Type B pancreatic cell (in vitro differentiated cells): Measurements from ENCODE around the gene TTLL10. TPM values are rescaled to one million over a fixed set of nuclear protein-coding genes. Genes with fewer than 3 reads are reported as not detected.

Experiments
- DNase-seq: peaks from one replicate; pipeline ENCODE4 v3.0.0; 2021; ENCODE audit warnings: mixed read lengths; ENCODE audit not compliant: unreplicated experiment; ENCODE audit errors: extremely low spot score
- H3K27ac Mint-ChIP-seq: 2 replicates; pipeline ENCODE4 v1.8.0; 2021; ENCODE audit warnings: mild to moderate bottlenecking, mixed read lengths
- H3K27me3 Mint-ChIP-seq: 2 replicates; pipeline ENCODE4 v1.8.0; 2021; ENCODE audit warnings: mixed read lengths
- H3K36me3 Mint-ChIP-seq: 2 replicates; pipeline ENCODE4 v1.8.0; 2021; ENCODE audit warnings: mixed read lengths
- H3K4me1 Mint-ChIP-seq: one replicate; pipeline ENCODE4 v1.8.0; 2021; ENCODE audit warnings: mixed read lengths; ENCODE audit not compliant: unreplicated experiment
- H3K4me3 Mint-ChIP-seq: 2 replicates; pipeline ENCODE4 v1.8.0; 2021; ENCODE audit warnings: mild to moderate bottlenecking, mixed read lengths
- H3K9me3 Mint-ChIP-seq: 2 replicates; pipeline ENCODE4 v1.8.0; 2021; ENCODE audit warnings: mixed read lengths
- total RNA-seq: library from RNA; stranded (reverse); gene quantifications from 2 replicates; pipeline ENCODE4 v1.2.1, GENCODE V29; 2021; ENCODE audit warnings: low replicate concordance
- TF ChIP-seq, protein P1 (sequence below): fragments of 200-600 bp; sonication (generic); conservative IDR thresholded peaks from 2 replicates; pipeline ENCODE4 v1.5.0; 2021; ENCODE audit warnings: antibody characterized with exemption, mild to moderate bottlenecking

The TTLL10 gene
- total RNA-seq, 1 donor from 2014 or later: 1.4 TPM

DNA sequence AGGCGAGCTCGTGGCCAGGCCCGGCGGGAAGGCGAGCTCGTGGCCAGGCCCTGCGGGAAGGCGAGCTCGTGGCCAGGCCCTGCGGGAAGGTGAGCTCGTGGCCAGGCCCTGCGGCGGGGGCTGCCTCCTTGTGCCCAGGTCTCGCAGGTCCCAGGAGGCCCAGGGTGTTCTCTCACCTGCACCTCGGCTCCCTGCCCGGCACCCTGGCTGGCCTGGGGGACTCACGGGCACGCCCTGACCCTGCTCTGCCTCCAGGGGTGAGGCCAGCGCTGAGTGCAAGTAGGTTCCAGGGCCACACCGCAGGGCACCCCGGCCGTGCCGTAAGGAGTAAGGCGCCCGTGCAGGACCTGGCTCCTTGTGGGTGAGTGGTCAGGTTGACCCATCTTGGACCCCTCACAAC, 53.7 kb downstream of the TTLL10 start:
- H3K36me3 Mint-ChIP-seq: peaks cover 14% of the 10 kb centered on the region
- H3K27me3 Mint-ChIP-seq: no peaks in the 10 kb centered on the region
- H3K4me1 Mint-ChIP-seq: peaks cover 9% of the 10 kb centered on the region
- TF ChIP-seq, protein P1, sequence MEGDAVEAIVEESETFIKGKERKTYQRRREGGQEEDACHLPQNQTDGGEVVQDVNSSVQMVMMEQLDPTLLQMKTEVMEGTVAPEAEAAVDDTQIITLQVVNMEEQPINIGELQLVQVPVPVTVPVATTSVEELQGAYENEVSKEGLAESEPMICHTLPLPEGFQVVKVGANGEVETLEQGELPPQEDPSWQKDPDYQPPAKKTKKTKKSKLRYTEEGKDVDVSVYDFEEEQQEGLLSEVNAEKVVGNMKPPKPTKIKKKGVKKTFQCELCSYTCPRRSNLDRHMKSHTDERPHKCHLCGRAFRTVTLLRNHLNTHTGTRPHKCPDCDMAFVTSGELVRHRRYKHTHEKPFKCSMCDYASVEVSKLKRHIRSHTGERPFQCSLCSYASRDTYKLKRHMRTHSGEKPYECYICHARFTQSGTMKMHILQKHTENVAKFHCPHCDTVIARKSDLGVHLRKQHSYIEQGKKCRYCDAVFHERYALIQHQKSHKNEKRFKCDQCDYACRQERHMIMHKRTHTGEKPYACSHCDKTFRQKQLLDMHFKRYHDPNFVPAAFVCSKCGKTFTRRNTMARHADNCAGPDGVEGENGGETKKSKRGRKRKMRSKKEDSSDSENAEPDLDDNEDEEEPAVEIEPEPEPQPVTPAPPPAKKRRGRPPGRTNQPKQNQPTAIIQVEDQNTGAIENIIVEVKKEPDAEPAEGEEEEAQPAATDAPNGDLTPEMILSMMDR: no peak
- H3K4me3 Mint-ChIP-seq: no peak overlapping the region
- no peak for DNase-seq
- H3K9me3 Mint-ChIP-seq: no peaks in the 10 kb centered on the region
- H3K27ac Mint-ChIP-seq: no peak overlapping the region

DNA sequence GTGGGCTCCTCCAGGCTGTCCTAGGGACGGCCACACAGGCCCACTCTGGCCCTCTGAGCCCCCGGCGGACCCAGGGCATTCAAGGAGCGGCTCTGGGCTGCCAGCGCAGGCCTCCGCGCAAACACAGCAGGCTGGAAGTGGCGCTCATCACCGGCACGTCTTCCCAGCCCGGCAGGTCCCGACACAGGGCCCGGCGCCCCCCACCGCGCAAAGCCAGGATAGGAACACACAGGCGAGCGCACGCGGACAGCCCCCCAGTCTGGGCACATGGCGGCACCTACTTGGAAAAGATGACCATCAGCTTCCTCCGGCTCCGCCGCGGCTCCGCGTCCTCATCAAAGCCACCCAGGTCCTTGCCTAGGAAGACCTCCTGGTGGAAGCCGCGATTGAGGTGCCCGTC, 54.5 kb downstream of the TTLL10 start:
- no peak overlapping the region for H3K4me3 Mint-ChIP-seq
- H3K4me1 Mint-ChIP-seq: peaks cover 9% of the 10 kb centered on the region

DNA sequence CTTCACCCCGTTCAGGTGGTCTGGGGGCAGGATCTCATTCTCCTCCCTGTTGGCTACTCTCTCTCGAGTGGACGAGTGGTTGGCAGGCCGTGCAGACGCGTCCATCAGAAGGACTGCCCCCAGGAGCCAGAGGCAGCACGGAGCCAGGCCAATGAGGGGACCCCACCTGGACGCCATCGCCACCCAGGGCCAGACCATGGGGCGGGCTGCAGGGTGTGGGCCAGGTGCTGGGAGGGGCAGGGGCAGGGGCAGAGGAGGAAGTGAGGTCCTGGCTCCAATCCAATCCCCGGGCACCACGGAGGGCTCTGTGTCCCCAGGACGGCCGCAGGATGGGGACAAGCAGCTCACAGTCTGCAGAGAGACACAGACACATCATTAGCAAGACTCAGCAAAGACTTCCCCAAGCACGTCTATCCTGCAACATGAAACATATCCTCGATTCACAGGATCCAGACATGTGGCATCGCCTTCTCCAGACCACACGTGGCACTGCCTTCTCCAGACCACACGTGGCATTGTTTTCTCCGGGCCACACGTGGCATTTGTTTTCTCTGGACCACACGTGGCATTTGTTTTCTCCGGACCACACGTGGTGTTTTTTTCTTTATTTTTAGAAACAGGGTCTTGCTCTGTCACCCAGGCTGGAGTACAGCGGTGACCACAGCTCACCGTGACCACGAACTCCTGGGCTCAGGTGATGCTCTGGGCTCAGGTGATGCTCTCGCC, 55.1 kb downstream of the TTLL10 start:
- H3K4me1 Mint-ChIP-seq: peaks cover 15% of the 10 kb centered on the region
- peaks cover 12% of the 10 kb centered on the region for H3K36me3 Mint-ChIP-seq
- H3K9me3 Mint-ChIP-seq: no peaks in the 10 kb centered on the region
- TF ChIP-seq, protein P1: no peak
- H3K27ac Mint-ChIP-seq: no peak overlapping the region
- H3K27me3 Mint-ChIP-seq: no peaks in the 10 kb centered on the region
- DNase-seq: no peak
- H3K4me3 Mint-ChIP-seq: no peak overlapping the region

More for the DNA sequence above, 54.5 kb downstream of the TTLL10 start:
- no peak overlapping the region for H3K27ac Mint-ChIP-seq
- peaks cover 8% of the 10 kb centered on the region for H3K36me3 Mint-ChIP-seq
- no peaks in the 10 kb centered on the region for H3K9me3 Mint-ChIP-seq
- no peaks in the 10 kb centered on the region for H3K27me3 Mint-ChIP-seq
- no peak for DNase-seq
- TF ChIP-seq, protein P1: no peak

DNA sequence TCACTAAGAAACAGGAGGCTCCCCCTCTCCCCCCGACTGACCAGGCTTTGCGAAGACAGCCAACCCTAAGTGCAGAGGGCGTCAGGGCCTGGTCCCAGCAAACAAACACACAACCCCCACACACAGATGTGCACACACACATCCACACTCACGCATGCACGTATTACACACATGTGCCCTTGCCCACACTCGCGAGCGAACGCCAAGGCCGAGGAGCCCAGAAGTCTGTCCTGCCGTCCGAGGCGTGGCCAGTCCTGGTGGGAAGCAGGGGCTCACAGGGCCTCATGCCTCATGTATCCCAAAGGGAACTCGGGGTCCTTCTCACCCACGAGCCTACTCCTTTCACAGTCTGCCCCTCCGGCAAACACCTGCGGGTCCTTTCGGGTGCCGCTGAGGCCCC, 56.1 kb downstream of the TTLL10 start:
- Mint-ChIP-seq H3K36me3 (peaks cover 17% of the 10 kb centered on the region), H3K9me3 (no peaks in the 10 kb centered on the region), H3K4me1 (peaks cover 20% of the 10 kb centered on the region), H3K27ac (no peak overlapping the region), H3K4me3 (peak overlapping the region; percentile 23), H3K27me3 (no peaks in the 10 kb centered on the region)
- no peak for DNase-seq
- TF ChIP-seq, protein P1: no peak

DNA sequence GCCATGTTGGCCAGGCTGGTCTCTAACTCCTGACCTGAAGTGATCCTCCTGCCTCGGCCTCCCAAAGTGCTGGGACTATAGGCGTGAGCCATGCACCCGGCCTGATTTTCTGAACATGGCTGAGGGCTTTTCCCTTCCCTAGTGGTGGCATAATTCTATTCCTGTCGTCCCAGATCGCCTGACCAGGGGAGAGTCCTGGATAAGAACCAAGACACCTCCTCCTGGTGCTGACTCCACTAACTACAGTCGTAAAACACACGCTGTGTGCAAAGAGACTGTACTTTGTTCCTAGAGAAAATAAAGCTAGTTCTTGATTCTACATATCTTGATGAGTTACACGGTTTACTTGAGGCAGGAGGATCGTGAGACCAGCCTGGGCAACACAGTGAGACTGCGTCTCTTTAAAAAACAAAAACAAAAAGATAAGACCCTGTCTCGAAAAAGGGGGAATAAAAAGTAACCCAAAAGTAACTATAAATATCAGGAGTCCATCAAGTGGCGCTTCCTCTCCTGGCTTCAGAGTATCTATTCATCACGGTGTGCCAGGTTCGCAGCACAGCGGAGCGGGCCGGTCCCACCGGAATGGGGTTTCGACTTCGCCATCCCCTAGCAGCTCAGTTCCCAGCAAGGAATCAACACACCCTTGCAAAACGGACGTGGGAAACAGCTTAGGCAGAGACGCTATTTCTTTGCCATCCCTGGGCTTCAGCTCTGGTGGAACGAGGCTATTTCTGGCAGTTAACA, 57.1 kb downstream of the TTLL10 start:
- peak overlapping the region; percentile 95 for H3K27ac Mint-ChIP-seq
- H3K9me3 Mint-ChIP-seq: no peaks in the 10 kb centered on the region
- H3K36me3 Mint-ChIP-seq: peaks cover 14% of the 10 kb centered on the region
- peak overlapping the region; percentile 97 for H3K4me3 Mint-ChIP-seq
- H3K27me3 Mint-ChIP-seq: no peaks in the 10 kb centered on the region
- H3K4me1 Mint-ChIP-seq: peaks cover 20% of the 10 kb centered on the region
- TF ChIP-seq, protein P1: peak; percentile 47
- DNase-seq: no peak
